ENCODE data around the gene MCRS1. TPM values are rescaled to one million over a fixed set of nuclear protein-coding genes. Genes with fewer than 3 reads are reported as not detected.
"Not testable (repeated sequence)": the region's sequence is repeated elsewhere in the genome, so short reads cannot be mapped to it uniquely, and the experiment has no call there.

The MCRS1 gene
- total RNA-seq, result 10 to 100 TPM; 63.2 to 78.4 TPM
- long read RNA-seq, transcript MCRS1-201 (15 exons, 1,928 nt), result major isoform, 69 of 130 reads
- long read RNA-seq, partial matches to known transcripts, result 49 of 130 reads
- long read RNA-seq, other reads (novel, unspliced or antisense), result 12 of 130 reads

- DNase-seq (peak; percentile 91), ATAC-seq (peak; percentile 89 to 92)
- intact Hi-C loops (cut with DNase I), result no loop called here
Observed at GRCh38 chr12:49567611-49568441, at the start of gene MCRS1. TSS of gene MCRS1 (minus strand) at chr12:49568142. CDS start at chr12:49566731, 1,411 bp downstream.

- no peak for DNase-seq
Observed at GRCh38 chr12:49616533-49617219, 48.7 kb upstream of the MCRS1 start.

GRCh38 chr12:49615725-49616124, 47.8 kb upstream of the MCRS1 start:
- intact Hi-C loops (cut with DNase I), result no loop called here
- no peak for DNase-seq

More at GRCh38 chr12:49616533-49617219, 48.7 kb upstream of the MCRS1 start:
- intact Hi-C loops (cut with DNase I), result no loop called here
- ATAC-seq, result no peak

GRCh38 chr12:49612210-49612609, 44.3 kb upstream of the MCRS1 start:
- DNase-seq (no peak), ATAC-seq (no peak)
- intact Hi-C loops (cut with DNase I), result no loop called here

More at GRCh38 chr12:49615725-49616124, 47.8 kb upstream of the MCRS1 start:
- ATAC-seq, result no peak

- DNase-seq; intact Hi-C loops (cut with DNase I); ATAC-seq: not testable (repeated sequence)
Observed at GRCh38 chr12:49610785-49611184, 42.8 kb upstream of the MCRS1 start.

GRCh38 chr12:49609875-49610154, 41.9 kb upstream of the MCRS1 start:
- intact Hi-C loops (cut with DNase I), result no loop called here
- no peak for ATAC-seq
- DNase-seq, result no peak

GRCh38 chr12:49609059-49609874, 41.3 kb upstream of the MCRS1 start:
- ATAC-seq (no peak), DNase-seq (no peak)
- intact Hi-C loops (cut with DNase I), result no loop called here

GRCh38 chr12:49605539-49605938, 37.6 kb upstream of the MCRS1 start, which contains the start of gene FAM186B:
TSS of gene FAM186B (minus strand) at chr12:49605639. CDS start at chr12:49605477, 162 bp downstream.
- ATAC-seq; DNase-seq; intact Hi-C loops (cut with DNase I): not testable (repeated sequence)

GRCh38 chr12:49604856-49605255, 36.9 kb upstream of the MCRS1 start:
- intact Hi-C loops (cut with DNase I), result no loop called here
- ATAC-seq (no peak), DNase-seq (no peak)

- ATAC-seq (no peak), DNase-seq (no peak)
- intact Hi-C loops (cut with DNase I), result no loop called here
Observed at GRCh38 chr12:49603721-49604120, 35.8 kb upstream of the MCRS1 start.

GRCh38 chr12:49599961-49600360, 32.0 kb upstream of the MCRS1 start:
- no peak for DNase-seq
- ATAC-seq, result no peak
- intact Hi-C loops (cut with DNase I), result no loop called here

GRCh38 chr12:49598527-49598926, 30.6 kb upstream of the MCRS1 start:
- ATAC-seq (no peak), DNase-seq (no peak)
- intact Hi-C loops (cut with DNase I), result no loop called here

- no peak for DNase-seq
- intact Hi-C loops (cut with DNase I), result no loop called here
Observed at GRCh38 chr12:49588721-49589516, 21.0 kb upstream of the MCRS1 start.

GRCh38 chr12:49588281-49588680, 20.3 kb upstream of the MCRS1 start:
- no peak for ATAC-seq
- DNase-seq, result no peak
- intact Hi-C loops (cut with DNase I), result no loop called here

More at GRCh38 chr12:49588721-49589516, 21.0 kb upstream of the MCRS1 start:
- no peak for ATAC-seq

- intact Hi-C loops (cut with DNase I), result no loop called here
- no peak for DNase-seq
- ATAC-seq, result no peak
Observed at GRCh38 chr12:49587174-49587908, 19.4 kb upstream of the MCRS1 start.

- DNase-seq (no peak), ATAC-seq (no peak)
- intact Hi-C loops (cut with DNase I), result no loop called here
Observed at GRCh38 chr12:49585477-49586459, 17.8 kb upstream of the MCRS1 start.

- ATAC-seq, result no peak
- DNase-seq, result no peak
- intact Hi-C loops (cut with DNase I), result loop anchor here in 1 of 2 donors (5.0 kb wide), 1 partner anchor 217 kb away; the partner anchor contains the start of gene SPATS2
Observed at GRCh38 chr12:49584591-49584990, 16.6 kb upstream of the MCRS1 start.
